Measurements from ENCODE around the gene SLC11A2.

The SLC11A2 gene

DNA sequence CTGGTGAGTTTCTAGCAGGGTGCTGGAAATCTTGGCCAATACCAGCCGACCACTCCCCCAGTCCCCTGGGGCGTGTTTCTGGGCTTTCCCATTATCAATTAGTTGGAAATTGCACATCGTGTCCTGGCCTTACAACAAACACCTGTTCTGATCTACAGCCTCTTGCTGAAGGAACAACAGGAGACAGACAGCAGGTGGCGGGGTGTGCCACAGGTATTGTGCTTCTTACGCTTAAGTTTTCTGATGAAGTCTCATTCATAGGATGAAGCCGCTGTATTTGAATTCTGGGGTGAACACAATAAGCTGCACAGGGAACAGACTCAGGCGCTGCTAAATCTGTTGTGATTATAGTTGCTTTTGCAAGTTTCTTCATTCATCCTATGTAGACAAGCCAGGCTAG, 73.1 kb downstream of the SLC11A2 start:
- TF ChIP-seq, protein P1, sequence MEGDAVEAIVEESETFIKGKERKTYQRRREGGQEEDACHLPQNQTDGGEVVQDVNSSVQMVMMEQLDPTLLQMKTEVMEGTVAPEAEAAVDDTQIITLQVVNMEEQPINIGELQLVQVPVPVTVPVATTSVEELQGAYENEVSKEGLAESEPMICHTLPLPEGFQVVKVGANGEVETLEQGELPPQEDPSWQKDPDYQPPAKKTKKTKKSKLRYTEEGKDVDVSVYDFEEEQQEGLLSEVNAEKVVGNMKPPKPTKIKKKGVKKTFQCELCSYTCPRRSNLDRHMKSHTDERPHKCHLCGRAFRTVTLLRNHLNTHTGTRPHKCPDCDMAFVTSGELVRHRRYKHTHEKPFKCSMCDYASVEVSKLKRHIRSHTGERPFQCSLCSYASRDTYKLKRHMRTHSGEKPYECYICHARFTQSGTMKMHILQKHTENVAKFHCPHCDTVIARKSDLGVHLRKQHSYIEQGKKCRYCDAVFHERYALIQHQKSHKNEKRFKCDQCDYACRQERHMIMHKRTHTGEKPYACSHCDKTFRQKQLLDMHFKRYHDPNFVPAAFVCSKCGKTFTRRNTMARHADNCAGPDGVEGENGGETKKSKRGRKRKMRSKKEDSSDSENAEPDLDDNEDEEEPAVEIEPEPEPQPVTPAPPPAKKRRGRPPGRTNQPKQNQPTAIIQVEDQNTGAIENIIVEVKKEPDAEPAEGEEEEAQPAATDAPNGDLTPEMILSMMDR (IDR thresholded peaks at IDR 0.05; ENCODE audit: insufficient read depth, low read length, missing control alignments) = no peak
- H3K4me3 ChIP-seq (ENCODE audit: low read depth, low read length) = no peak overlapping the region
- DNase-seq (ENCODE audit: low read depth, low spot score) = no peak
- ChIA-PET POLR2A (no interaction called here), CTCF (no interaction called here)

DNA sequence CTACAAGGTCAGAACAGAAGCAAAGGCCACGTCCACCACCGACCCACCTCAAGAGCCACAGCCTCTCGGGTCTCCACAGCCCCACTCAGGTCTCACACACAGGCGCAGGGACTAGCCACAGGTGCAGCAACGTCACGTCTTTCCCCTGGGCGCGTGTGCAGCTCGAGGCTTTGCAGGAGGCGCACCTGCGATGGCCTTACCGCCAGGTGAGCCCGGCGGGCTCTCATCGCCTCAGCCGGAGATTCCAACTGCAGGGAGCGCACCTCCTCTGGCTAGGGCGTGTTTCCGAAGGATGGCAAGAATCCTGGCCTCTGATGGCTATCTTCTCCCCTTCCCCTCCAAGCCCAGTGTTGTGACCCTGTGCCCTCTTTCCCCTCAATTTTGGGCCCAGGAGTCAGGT, 73.7 kb downstream of the SLC11A2 start, which contains the start of gene HIGD1C:
HIGD1C (plus strand) TSS at position 35 of the 400 bp plus-strand sequence. CDS start 1,455 bp downstream, outside the sequence.
- DNase-seq (ENCODE audit: low read depth, low spot score) = no peak
- TF ChIP-seq, protein P1 (IDR thresholded peaks at IDR 0.05; ENCODE audit: insufficient read depth, low read length, missing control alignments) = no peak
- POLR2A ChIA-PET = no interaction called here
- H3K4me3 ChIP-seq (ENCODE audit: low read depth, low read length) = no peak within 1 kb of the TSS
- CTCF ChIA-PET = no interaction called here

DNA sequence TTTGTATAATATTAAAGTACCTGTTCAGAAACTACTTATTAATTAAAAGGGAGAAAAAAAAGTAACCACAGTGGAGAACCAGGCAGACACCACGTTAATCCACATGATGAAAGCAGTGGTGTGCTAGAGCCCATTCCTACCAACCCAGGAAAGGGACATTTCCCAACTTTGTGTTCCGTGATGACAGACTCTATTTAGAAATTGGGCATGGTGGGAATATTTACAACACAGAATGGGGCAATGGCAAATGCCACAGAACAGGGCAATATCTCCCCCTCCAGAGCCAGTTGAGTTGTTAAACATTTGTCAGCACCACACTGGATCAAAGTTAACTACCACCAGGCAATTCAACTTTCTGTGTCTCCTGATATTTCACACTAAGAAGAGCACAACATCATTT, 75.1 kb downstream of the SLC11A2 start:
- DNase-seq (ENCODE audit: low read depth, low spot score) = no peak
- H3K4me3 ChIP-seq (ENCODE audit: low read depth, low read length) = no peak overlapping the region
- TF ChIP-seq, protein P1 (IDR thresholded peaks at IDR 0.05; ENCODE audit: insufficient read depth, low read length, missing control alignments) = no peak
- CTCF ChIA-PET = no interaction called here
- POLR2A ChIA-PET = interaction anchor here (0.6 kb wide), 1 partner anchor 132 kb away, joined by 3 read pairs; no protein-coding TSS in a partner anchor

- DNase-seq (ENCODE audit: low read depth, low spot score) = no peak
- POLR2A ChIA-PET = no interaction called here
- H3K4me3 ChIP-seq (ENCODE audit: low read depth, low read length) = no peak overlapping the region
- TF ChIP-seq, protein P1 (IDR thresholded peaks at IDR 0.05; ENCODE audit: insufficient read depth, low read length, missing control alignments) = no peak
- CTCF ChIA-PET = interaction anchor here (1.2 kb wide), 1 partner anchor 24 kb away, joined by 4 read pairs; no protein-coding TSS in a partner anchor
These were observed 76.3 kb downstream of the SLC11A2 start for GRCh38 chr12:50949801-50950302.

DNA sequence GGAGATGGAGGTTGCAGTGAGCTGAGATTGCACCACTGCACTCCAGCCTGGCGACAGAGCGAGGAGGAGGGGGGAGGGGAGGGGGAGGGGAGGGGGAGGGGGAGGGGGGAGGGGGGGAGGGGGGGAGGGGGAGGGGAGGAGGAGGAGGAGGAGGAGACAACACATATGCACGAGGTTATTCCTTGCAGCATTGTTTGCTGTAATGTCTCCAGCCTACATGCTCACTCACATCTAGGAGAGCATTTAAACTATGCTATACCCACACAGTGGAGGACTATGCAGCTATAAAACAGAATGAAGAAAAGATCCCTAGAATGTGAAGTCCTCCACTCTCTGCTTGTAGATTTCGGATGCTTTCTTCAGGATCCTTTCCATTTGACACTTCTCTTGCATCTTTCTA, 77.4 kb downstream of the SLC11A2 start:
- TF ChIP-seq, protein P1 (IDR thresholded peaks at IDR 0.05; ENCODE audit: insufficient read depth, low read length, missing control alignments) = no peak
- no peak for DNase-seq (ENCODE audit: low read depth, low spot score)
- no peak overlapping the region for H3K4me3 ChIP-seq (ENCODE audit: low read depth, low read length)
- POLR2A ChIA-PET = no interaction called here
- CTCF ChIA-PET = no interaction called here

GRCh38 chr12:50947933-50948626, 78.1 kb downstream of the SLC11A2 start:
- CTCF ChIA-PET = no interaction called here
- TF ChIP-seq, protein P1 (IDR thresholded peaks at IDR 0.05; ENCODE audit: insufficient read depth, low read length, missing control alignments) = no peak
- POLR2A ChIA-PET = no interaction called here
- DNase-seq (ENCODE audit: low read depth, low spot score) = no peak
- H3K4me3 ChIP-seq (ENCODE audit: low read depth, low read length) = no peak overlapping the region
